Activated effector memory CD4-positive, alpha-beta T cell treated with Interleukin-2 at 50 U/mL for 16 hours (primary cell): Measurements from ENCODE around the gene CLINT1.

Experiments used
- DNase-seq: peaks from one replicate; pipeline ENCODE4 v3.0.0-alpha.2; 2020

Gene CLINT1

DNA sequence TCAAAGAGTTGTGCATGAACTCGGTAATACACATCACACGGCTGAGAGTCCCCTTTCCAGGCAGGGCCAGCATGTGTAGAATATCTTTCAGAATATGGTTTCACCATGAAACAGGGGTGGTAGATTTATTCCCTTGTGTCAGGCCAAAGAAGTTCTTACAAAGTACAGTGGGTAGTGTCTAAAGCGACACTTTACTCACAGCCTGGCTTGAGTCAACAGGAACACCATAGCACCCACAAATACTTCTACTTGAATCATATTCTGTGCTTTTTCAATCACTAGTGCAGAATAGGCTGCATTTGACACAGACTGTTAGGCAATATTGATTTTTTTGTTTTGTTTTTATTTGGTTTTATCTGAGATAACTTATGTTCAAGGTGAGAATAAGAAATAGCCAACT lies 102.8 kb downstream of the CLINT1 start:
- no peak for DNase-seq

DNA sequence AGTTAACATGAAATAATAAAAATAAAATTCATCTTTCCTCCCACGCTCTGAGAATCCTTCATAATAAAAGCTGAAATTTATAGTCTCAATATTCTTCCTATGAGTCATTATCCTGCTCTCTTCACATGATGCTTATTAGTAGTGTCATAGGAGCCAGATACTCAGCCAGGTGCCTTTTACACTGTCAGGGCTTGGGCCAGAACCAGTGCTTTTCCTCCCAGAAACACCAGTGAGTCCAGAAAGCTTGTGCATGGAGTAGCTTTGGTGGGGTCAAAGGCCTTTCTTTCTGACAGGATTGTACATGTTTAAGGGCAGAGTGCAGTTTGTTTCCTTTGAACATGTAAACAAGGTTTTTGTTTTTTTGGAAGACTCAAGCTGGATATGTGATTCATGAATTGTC lies 108.6 kb downstream of the CLINT1 start:
- DNase-seq, result no peak

- DNase-seq, result no peak
These were observed 109.5 kb downstream of the CLINT1 start for GRCh38 chr5:157749462-157749799.

DNA sequence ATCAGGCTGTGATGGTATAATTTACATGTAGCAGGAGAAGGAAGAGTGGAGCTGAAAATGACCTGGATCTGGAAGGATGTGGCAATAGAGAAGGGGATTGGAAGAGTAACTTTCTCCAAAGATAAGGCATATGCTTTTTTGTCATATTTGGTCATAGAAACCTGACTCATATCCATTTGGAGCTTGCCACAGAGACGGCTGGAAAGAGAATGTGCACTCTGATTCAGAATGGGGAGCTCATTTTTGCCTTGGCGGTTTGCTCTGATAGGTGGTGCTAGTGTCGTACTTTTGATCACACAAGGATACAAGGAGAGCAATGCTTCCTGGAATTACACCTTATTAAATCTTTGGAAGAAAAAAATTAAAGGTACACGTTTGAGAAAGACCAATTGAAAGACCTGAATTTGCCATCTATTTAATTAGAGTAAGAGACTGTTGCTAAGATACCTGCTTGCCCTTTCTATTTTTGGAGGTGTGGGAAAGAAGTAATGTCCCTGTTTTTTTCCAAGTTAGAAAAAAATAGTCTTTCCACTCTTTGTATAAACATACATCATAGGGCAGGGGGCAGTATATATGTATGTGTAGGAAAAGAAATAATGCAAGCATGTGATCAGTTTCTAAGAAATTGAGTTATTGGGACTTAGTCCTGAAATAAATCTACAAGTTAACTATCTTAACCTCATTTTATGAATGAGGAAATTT lies 110.0 kb downstream of the CLINT1 start:
- no peak for DNase-seq

- no peak for DNase-seq
These were observed 110.9 kb downstream of the CLINT1 start for GRCh38 chr5:157747766-157748700.

GRCh38 chr5:157747173-157747740 lies 111.7 kb downstream of the CLINT1 start:
- DNase-seq, result no peak

DNA sequence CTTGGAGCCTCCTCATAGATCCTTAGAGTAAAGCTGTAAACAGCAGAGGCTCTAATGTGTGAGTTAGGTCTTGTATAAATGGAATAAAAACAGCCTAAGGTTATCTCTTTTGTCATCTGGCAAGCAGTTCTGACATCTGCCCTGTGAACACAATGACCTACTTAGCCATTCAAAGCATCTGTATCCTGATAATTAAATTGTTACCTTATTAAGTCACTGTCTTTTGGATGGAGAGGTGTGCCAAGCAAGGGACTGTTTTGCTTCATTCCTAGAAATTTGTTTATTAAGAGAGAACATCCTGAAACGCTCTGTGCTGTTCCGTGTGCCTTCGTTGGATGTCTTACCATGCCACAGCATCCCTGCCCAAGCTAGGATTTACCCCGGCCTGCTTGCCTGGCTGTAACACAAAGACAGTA lies 113.9 kb downstream of the CLINT1 start:
- DNase-seq, result no peak

- no peak for DNase-seq
These were observed 114.6 kb downstream of the CLINT1 start for GRCh38 chr5:157744051-157745011.

DNA sequence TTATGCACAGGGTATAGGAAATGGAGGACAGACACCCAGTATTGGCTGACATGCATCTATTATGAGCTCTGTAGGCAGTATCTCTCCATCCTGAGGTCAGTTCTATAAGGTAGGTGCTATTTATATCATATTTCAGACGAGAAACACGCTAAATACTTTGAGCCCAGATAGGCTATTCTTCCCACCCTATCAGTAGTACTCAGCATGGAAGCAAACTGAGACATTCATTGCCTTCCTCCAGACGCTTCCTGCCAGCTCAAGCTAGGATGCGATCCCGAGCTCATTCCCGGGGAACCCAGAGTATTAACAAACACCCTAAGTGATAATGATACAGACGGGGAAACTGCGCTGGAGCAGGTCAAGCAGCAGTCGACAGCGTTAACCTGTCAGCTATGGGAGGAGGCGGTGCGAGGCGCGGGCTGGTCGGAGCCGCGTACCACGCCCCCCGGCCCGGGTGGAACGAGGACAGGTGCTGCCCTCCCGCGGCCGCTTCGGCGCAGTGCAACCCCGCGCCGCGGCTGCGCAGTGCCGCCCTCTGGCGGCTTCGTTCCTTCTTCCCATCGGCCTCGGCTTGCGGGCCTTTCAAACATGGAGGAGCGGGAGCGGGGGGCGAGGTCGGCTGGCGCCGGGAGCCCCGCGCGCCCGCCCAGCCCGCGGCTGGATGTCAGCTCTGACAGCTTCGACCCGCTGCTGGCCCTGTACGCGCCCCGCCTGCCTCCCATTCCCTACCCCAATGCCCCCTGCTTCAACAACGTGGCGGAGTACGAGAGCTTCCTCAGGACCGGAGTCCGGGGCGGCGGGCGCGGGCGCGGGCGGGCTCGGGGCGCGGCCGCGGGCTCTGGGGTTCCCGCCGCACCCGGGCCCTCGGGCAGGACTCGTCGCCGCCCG lies 115.5 kb downstream of the CLINT1 start, which contains the start of gene LSM11:
Gene LSM11, plus strand, starts transcription at position 550 of the 888 bp plus-strand sequence. Its CDS starts 39 bp downstream, at position 589.
- DNase-seq, result peak; percentile 90

DNA sequence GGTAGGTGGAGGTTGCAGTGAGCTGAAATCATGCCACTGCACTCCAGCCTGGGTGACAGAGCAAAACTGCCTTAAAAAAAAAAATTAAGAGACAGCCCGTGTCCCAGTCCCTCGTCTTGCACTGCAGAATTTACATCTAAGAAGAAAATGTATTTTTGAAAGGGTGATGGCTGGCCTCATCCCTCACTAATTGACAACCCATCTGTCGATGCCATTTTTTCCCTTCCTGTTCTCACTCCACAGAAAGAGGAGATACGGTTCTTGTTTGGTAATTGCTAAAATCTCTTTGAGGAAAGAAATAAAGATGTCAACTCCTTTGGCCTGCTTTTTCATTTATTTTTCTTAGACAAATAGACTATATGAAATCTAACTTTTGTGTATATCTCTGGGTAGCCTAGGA lies 117.8 kb downstream of the CLINT1 start:
- DNase-seq, result no peak

- no peak for DNase-seq
These were observed 118.7 kb downstream of the CLINT1 start for GRCh38 chr5:157740229-157740610.

GRCh38 chr5:157739388-157740228 lies 119.3 kb downstream of the CLINT1 start:
- DNase-seq, result no peak

GRCh38 chr5:157735991-157736390 lies 123.0 kb downstream of the CLINT1 start:
- no peak for DNase-seq
